GM12873 (cell line): Measurements from ENCODE around the gene LHX4.

ENCODE experiments used
- TF ChIP-seq, protein P1 (sequence below): IDR thresholded peaks from 2 replicates; pipeline ENCODE4 v1.5.1; 2012; ENCODE audit warnings: low read depth, mild to moderate bottlenecking, moderate library complexity, low read length, control low read depth; ENCODE audit not compliant: insufficient read depth; ENCODE audit errors: missing control alignments

Gene LHX4

DNA sequence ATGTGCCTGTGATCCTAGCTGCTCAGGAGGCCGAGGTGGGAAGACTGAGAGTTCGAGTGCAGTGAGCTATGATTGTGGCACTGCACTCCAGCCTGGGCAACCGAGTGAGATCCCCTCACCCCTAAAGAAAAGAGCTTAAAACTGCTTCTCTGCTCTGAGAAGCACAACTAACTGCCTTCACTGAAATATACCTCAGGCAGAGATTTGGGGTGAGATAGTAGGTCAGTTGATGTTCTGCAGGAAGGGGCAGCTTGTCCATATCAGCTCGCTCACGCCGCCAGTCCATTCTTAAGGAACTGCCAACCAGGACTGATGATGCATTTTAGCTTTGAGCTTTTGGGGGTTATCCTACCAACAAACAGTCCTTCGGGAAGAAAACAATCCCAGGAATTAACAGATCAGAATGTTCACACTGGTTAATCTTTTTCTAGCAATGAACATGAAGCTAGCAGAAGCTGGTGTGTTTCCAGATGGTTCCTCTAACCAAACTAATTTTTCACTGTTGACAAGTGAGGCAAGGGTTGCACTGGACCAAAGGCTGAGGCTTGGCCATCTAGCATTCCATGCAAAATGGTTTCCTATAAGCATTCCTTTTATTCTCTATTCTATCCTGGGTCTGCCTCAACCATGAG is 31.6 kb downstream of the LHX4 start:
- TF ChIP-seq, protein P1, sequence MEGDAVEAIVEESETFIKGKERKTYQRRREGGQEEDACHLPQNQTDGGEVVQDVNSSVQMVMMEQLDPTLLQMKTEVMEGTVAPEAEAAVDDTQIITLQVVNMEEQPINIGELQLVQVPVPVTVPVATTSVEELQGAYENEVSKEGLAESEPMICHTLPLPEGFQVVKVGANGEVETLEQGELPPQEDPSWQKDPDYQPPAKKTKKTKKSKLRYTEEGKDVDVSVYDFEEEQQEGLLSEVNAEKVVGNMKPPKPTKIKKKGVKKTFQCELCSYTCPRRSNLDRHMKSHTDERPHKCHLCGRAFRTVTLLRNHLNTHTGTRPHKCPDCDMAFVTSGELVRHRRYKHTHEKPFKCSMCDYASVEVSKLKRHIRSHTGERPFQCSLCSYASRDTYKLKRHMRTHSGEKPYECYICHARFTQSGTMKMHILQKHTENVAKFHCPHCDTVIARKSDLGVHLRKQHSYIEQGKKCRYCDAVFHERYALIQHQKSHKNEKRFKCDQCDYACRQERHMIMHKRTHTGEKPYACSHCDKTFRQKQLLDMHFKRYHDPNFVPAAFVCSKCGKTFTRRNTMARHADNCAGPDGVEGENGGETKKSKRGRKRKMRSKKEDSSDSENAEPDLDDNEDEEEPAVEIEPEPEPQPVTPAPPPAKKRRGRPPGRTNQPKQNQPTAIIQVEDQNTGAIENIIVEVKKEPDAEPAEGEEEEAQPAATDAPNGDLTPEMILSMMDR, result no peak

DNA sequence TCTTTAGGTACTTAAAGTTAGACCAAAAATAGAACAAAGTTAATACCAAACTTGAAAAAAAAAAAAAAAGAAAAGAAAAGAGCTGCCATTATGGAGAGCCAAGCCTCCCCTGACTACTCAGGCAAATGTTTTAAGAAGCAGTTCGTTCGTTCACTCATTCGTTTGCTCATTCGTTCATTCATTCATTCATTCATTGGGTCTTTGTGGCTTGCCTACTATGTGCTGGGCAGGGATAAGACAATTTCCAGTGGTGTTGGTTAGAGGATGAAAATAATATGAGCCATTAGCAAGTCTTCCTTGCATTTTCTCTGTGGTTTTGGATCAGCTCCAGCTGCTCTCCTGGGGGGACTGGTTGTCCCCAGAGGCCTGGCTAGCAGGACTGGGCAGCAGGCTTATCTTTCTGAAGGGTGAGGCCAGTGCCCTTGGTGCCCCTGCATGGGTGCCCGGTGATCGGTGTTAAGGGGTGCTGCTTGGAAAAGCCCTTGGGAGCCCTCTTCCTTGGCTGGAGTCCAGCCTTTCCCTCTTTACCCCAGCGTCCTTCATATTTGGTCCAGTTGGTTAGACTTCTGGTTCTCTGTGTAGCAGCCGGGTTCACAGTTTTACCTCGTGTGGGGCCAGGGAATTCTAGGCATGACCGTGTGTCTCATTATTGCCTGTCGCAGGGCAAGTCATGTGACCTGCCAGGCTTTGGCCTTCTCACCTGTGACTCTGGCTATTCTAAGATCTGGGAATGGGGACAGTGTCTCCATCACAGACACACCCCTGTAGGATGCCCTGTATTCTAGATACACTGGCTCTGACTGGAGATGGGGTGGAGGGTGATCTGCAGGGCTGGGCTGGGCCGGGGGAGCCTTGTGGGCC is 32.8 kb downstream of the LHX4 start:
- TF ChIP-seq, protein P1, result no peak

DNA sequence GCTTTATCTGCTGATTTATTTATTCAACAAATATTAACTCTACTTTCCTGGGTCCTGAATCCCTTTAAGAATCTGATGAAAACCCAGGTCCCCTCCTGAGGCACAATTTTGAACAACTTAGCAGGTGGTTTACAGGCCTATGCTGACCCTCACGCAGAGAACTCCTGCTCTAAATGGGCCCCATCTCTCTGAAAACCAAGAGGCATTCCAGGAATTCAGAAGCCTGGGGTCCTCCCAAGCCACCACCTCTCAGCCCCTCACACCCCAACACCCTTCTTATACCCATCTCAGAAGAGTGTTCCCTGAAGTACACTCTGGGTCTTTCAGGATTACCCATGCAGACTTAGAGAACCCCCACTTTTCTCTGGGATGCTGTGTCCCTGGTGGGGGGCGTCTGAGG is 34.5 kb downstream of the LHX4 start:
- TF ChIP-seq, protein P1, result no peak

DNA sequence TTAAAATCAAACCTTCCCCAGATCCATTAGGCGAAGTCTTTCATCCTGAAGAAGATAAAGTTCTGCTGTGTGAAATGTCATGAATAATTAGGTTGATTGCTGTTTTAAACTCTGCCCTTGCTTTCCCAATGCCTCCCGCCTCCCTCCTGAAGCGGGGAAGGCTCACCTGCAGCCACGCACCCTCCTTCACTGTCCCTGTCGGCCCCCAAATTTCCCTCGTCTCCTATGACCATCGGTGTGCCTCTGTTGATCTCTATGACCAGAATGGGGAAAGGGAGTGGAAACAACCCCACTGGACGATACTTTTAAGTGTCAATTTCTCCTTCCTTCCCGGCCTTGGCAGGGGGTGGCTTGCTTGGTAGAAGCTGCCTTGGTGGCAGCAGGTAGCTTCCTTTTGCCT is 35.1 kb downstream of the LHX4 start:
- TF ChIP-seq, protein P1, result no peak

DNA sequence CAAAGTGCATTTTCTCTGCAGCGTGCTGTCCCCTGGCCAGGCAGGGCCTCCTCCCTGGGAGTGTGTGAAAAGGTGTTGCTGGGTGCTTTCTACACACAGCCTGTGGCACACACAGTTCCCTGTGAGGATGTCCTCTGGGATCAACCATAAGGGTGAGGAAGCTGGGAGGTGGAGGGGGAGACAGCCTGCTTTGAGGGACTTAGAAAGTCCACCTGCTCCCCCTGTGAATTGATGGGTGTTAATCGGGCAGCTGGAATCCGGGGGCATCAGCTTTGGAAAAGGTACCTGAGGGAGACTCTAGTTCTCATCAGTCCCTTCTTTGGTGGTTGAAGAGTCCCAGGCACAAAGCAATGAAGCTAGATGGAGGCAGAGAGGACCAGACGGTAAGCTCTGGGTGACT is 35.8 kb downstream of the LHX4 start:
- TF ChIP-seq, protein P1, result no peak

DNA sequence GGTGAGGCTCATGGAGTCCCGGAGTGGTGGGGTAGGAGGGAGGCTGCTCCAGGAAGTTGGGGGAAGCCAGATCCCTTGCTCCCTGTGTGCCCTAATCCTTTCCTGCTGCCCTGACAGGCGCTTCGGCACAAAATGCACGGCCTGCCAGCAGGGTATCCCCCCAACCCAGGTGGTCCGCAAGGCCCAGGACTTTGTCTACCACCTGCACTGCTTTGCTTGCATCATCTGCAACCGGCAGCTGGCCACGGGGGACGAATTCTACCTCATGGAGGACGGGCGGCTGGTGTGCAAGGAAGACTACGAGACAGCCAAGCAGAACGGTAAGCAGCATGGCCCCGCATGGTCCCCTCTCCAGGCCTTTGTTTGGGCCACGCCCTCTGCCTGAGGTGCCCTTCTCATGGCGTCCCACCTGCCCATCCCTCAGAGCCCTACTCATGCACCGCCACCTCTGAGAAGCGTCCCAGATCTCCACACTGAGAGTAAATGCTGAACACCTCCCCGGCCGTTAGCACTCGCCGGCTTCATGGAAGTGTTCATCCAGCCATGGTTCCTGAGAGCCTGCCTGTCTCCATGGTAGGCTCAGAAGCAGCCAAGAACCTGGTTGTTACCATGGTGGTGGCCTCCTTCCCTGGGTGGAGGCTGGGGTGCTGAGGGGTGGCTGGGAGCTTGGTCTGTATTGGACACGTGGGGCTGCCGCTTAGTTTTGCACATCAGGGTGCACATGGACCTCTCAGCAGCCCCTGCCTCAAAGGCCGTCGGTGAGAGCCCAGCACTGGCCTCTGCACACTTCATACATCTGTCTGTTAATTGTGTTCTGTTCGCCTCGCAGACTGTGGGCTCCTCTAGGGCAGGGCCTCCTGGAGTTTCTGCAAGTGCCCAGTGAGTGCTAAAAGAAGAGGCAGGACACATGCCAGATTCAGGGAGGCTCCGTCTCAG is 36.5 kb downstream of the LHX4 start:
- TF ChIP-seq, protein P1, result no peak

DNA sequence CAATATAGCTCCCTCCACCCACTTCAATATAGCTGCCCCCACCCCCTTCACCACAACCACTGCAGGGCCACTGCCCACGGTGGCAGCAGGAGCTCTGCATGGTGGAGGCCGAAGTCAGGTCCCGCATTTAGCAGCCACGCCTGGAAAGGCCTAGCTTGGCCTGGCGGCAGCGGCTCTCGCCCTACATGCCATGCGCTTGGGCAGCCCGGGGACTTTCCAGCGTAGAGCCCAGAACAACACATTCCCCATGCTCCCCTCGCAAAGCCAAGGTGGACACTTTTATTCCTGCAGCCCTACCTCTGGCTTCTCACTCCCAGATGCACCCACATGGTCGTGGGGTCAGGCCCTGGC is 37.1 kb downstream of the LHX4 start:
- TF ChIP-seq, protein P1, result no peak
